ENCODE data around the gene CFC1.
"Not testable (repeated sequence)": the region's sequence is repeated elsewhere in the genome, so short reads cannot be mapped to it uniquely, and the experiment has no call there.

The CFC1 gene

DNA sequence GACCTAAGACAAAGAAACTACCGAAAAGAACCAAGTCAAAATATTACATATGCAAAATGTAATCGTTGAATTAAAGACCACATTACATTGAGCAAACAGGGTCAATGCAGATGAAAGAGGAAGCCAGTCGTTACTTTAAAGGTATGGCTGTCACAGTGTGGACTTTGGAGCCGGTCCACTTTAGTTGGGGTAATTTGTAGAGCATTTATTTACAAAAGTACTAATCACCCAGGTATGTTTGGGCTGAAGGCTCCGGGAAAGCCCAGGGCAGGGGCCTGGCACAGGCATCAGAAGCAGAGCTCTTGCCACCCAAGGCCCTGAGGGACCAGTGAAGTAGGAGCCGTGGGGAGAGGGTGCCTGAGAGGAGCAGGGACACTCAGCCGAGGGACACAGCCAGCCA is 15.8 kb downstream of the CFC1 start:
- DNase-seq (ENCODE audit: low read depth, low spot score): not testable (repeated sequence)

DNA sequence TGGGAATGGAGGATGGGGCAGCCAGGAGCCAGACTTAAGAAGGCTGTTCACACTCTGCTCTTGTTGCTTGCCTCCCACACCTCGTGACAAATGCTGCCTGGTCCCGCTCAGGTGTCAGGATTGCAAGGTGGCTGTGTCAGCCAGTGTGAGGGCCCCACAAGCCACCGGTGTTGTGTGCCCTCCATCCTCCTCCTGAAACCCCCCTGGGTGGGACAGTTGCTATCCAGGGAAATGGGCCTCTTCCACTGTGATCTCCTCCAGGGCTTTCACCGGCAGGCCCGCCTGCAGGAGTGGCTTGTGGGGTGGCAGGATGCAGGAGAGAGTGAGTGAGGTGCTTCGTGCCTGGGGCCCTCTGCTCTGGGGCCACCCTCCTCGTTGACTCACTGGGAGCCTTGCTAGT is 16.4 kb downstream of the CFC1 start:
- not testable (repeated sequence) for DNase-seq (ENCODE audit: low read depth, low spot score)

DNA sequence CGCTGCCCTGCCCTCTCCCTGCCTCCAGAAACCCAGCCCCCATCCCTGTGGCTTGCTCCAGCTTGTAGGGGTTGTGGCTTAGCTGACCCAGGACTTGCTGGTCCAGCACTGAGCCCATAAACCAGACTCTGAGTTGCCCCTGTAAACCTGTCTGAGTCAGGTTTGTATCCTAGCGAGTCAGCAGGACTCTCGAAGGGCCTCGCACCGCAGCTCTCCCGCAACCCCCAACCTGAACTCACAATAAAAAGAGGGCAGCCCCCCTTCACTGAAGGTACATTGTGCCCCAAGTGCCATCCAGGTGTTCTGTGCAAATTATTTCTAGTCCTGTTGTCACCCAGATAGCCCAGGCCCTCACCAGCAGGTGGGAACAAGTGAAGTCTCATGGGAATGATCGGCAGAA is 17.9 kb downstream of the CFC1 start:
- DNase-seq (ENCODE audit: low read depth, low spot score): not testable (repeated sequence)

DNA sequence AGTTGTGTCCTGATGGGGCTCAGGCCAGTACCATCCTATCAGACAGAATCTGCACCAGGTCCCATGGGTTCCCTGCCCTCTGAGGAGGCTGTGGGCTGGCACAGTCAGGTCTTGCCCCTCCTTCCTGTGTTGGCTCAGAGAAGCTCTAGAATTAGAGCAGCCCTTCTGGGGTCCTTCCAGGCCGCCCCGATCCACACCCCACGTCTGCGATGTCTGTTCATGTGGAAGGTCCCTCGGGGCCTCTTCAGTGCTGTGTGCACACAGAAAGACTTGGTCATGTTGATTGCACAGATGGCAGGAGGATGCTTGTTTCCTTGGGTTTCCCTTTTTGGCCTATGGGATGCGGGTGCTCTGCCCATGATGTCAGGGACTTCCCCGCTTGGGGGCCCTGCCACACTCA is 20.3 kb downstream of the CFC1 start:
- DNase-seq (ENCODE audit: low read depth, low spot score): not testable (repeated sequence)

DNA sequence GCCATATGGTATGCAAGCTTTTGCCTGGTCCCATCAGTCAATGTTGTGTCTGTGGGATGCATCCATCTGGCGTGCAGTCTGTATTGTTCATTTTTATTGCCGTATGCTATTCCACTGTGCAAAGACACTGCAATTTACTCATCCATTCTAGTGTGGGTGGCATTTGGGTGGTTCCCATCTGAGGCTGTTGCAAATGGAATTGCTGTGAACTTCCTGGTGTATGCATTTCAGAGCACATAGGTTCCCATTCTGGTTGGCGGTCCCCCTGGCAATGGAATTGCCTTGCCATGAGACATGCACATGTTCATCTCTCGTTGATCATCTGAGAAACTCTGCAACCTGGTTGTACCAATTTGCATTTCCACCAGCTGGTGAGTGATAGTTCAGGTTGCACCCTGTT is 21.8 kb downstream of the CFC1 start:
- not testable (repeated sequence) for DNase-seq (ENCODE audit: low read depth, low spot score)

DNA sequence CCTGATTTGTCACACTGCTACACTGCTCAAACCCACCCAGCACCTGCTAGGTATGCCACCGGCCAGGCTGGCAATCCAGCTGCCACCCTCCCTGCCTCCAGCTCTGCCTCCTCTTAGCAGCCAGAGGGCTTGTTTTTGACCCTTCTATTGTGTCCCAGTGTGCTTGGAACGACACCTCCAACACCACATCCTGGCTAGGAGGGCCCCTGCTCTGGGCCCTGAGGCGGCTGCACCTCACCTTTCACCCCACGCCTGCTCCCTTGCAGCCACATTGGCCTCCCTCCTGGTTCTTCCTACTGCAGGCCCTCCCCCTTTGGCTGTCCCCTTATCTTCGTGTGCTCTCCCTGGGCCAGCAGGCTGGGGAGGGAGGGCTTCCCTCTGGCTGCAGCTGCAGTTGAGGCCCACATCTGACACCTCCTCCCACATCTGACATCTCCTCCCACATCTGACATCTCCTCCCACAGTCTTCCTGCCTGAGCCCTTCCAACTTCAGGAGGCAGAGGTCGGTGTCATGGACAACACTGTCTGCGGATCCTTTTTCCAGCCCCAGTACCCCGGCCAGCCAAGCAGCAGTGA is 23.1 kb downstream of the CFC1 start:
- DNase-seq (ENCODE audit: low read depth, low spot score): not testable (repeated sequence)

DNA sequence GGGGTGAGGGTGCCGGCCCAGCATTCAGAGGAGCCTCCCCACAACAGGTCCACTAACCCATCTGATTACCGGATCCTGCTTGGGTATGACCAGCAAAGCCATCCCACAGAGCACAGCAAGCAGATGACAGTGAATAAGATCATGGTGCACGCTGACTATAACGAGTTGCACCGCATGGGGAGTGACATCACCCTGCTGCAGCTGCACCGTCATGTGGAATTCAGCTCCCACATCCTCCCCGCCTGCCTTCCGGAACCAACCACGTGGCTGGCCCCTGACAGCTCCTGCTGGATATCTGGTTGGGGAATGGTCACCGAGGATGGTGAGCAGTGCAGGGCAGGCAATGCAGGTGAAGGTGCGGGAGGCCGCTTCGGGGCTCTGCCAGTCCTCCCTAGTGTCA is 25.1 kb downstream of the CFC1 start:
- DNase-seq (ENCODE audit: low read depth, low spot score): not testable (repeated sequence)

DNA sequence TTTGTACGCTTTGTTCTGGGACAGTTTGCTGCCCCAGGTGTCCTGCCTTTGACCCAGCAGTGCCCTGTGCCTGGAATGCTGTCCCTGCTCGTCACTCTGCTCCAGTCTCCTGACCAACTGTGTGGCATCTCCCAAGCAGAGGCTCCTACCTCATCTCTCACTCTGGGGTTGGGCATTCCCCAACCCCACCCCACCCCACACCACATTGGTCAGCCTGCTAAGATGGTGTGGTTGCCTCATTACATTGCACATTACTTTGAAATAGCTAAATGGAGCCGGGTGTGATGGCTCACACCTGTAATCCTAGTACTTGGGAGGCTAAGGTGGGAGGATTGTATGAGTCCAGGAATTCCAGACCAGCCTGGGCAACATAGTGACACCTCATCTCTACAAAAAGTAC is 27.4 kb downstream of the CFC1 start:
- DNase-seq (ENCODE audit: low read depth, low spot score): not testable (repeated sequence)

DNA sequence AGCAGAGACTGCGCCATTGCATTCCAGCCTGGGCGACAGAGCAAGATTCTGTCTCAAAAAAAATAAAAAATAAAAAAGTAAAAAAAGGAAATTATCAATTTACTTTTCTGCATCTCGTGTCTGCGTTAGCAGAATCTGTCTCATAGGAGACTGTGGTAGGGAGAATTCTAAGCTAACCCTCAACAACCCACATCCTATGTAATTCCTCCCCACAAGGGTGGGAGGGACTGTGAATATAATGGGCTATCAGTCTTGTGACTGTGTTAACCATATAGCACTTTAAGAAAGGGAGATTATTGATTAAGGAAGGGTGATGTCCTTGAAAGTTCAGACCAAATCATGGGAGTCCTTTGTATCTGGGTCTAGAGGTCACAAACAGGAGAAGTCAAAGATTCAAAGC is 33.2 kb downstream of the CFC1 start:
- not testable (repeated sequence) for DNase-seq (ENCODE audit: low read depth, low spot score)

DNA sequence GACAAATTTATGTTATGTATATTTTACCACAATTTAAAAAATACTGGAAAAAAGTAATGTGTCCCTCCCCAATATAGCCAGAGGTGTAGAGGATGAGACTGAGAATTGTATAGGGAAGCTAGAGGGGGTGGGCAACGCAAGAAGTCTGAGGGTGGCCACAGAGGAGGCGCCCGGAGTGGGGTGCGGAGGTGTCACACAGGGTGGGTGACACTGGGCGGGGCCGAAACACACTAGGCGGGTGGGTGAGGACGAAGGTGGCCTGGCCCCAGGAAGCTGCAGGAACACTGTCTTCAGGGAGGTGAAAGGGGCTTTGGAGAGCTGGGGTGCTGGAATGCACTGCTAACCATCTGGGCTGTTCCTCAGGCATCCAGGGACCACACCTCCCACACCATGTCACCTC is 42.9 kb downstream of the CFC1 start:
- not testable (repeated sequence) for DNase-seq (ENCODE audit: low read depth, low spot score)

DNA sequence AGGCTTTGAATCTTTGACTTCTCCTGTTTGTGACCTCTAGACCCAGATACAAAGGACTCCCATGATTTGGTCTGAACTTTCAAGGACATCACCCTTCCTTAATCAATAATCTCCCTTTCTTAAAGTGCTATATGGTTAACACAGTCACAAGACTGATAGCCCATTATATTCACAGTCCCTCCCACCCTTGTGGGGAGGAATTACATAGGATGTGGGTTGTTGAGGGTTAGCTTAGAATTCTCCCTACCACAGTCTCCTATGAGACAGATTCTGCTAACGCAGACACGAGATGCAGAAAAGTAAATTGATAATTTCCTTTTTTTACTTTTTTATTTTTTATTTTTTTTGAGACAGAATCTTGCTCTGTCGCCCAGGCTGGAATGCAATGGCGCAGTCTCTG is 45.2 kb downstream of the CFC1 start:
- not testable (repeated sequence) for DNase-seq (ENCODE audit: low read depth, low spot score)

DNA sequence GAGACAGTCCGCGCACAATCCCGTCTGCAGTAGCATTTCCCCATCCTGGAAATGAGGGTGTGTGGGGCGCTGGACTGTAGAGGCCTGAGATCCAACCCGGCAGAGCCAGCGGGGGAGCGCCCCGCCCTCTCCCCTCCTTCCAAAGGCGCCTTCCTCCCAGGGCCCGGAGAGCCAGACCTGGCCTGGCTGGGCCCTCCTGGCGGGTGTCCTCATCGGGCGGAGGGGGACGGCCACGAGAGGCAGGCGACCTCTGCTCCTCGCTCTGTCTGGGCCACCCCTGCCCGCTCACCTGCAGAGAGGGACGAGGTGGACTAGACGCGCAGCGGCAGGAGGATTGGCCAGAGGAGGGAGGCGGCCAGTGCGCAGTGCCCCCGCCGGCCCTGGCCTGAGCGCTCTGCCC is 49.9 kb downstream of the CFC1 start:
- DNase-seq (ENCODE audit: low read depth, low spot score): not testable (repeated sequence)

DNA sequence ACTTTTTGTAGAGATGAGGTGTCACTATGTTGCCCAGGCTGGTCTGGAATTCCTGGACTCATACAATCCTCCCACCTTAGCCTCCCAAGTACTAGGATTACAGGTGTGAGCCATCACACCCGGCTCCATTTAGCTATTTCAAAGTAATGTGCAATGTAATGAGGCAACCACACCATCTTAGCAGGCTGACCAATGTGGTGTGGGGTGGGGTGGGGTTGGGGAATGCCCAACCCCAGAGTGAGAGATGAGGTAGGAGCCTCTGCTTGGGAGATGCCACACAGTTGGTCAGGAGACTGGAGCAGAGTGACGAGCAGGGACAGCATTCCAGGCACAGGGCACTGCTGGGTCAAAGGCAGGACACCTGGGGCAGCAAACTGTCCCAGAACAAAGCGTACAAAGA is 51.0 kb downstream of the CFC1 start:
- DNase-seq (ENCODE audit: low read depth, low spot score): not testable (repeated sequence)

DNA sequence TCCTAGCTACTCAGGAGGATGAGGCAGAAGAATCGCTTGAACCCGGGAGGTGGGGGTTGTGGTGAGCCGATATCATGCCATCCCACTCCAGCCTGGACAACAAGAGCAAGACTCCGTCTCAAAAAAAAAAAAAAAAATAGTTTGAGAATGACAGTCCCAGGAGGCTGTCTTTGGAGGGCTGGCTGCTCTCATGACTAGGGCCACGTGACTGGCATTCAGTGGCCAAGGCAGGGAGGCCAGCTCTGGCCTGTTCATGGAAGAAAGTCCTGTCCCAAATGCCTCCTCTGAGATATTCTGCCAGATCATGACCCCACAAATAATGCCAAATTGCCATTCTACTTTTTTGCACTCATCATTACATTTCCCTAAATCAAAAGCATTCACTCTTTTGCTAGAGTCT is 54.4 kb downstream of the CFC1 start:
- DNase-seq (ENCODE audit: low read depth, low spot score): not testable (repeated sequence)

DNA sequence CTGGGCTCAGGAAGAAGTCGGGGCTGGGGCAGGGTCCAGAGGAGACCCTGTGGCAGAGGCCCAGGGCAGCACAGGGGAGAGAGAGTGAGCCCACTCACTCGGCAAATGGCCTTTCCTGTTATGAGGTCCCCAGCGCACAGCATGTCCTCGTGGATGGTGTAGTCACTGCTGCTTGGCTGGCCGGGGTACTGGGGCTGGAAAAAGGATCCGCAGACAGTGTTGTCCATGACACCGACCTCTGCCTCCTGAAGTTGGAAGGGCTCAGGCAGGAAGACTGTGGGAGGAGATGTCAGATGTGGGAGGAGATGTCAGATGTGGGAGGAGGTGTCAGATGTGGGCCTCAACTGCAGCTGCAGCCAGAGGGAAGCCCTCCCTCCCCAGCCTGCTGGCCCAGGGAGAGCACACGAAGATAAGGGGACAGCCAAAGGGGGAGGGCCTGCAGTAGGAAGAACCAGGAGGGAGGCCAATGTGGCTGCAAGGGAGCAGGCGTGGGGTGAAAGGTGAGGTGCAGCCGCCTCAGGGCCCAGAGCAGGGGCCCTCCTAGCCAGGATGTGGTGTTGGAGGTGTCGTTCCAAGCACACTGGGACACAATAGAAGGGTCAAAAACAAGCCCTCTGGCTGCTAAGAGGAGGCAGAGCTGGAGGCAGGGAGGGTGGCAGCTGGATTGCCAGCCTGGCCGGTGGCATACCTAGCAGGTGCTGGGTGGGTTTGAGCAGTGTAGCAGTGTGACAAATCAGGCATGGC is 55.4 kb downstream of the CFC1 start:
- not testable (repeated sequence) for DNase-seq (ENCODE audit: low read depth, low spot score)

DNA sequence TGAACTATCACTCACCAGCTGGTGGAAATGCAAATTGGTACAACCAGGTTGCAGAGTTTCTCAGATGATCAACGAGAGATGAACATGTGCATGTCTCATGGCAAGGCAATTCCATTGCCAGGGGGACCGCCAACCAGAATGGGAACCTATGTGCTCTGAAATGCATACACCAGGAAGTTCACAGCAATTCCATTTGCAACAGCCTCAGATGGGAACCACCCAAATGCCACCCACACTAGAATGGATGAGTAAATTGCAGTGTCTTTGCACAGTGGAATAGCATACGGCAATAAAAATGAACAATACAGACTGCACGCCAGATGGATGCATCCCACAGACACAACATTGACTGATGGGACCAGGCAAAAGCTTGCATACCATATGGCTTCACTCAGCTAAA is 56.6 kb downstream of the CFC1 start:
- not testable (repeated sequence) for DNase-seq (ENCODE audit: low read depth, low spot score)

Measured in ELF-1 (cell line).